Thyroid gland (tissue), 4 donors: ENCODE data around the gene SNRNP70.

Experiments used
- POLR2A ChIP-seq, 2 donors: fragments of 450-650 bp; IDR thresholded peaks; one replicate each; pipeline ENCODE4 v1.6.1; 2017; ENCODE audit warnings: antibody characterized with exemption in 2 of 2, mild to moderate bottlenecking in 2 of 2, moderate library complexity in 1 of 2
- TF ChIP-seq, protein P1 (sequence below), 6 experiments: fragments of 200-600 bp in 3 of 6; fragments of 450-650 bp in 3 of 6; sonication (generic) in 3 of 6; IDR thresholded peaks; one replicate each; pipeline ENCODE4 v1.5.1; 2016 to 2019; ENCODE audit warnings: antibody characterized with exemption in 6 of 6, mild to moderate bottlenecking in 2 of 6, inconsistent platforms in 1 of 6, moderate library complexity in 1 of 6

DNA sequence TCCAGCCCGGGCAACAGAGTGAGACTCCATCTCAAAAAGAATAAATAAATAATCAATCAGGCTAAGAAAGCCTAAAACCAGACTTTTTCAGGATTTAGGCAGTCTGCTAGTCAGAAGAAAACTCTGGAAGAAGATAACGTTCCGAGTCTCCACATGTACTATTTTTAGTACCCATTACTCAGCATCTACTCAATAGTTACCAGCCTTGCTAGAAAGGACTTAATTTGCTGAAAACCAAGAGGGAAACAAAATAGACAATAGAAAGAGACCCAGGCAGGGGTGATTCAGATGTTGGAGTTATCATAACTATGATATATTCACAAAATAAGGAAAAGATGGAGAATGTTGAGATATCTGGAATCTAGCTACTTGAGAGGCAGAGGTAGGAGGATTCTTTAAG lies 25.3 kb downstream of the SNRNP70 start:
- TF ChIP-seq POLR2A (IDR thresholded peaks at IDR 0.05) = no peak
- TF ChIP-seq, protein P1, sequence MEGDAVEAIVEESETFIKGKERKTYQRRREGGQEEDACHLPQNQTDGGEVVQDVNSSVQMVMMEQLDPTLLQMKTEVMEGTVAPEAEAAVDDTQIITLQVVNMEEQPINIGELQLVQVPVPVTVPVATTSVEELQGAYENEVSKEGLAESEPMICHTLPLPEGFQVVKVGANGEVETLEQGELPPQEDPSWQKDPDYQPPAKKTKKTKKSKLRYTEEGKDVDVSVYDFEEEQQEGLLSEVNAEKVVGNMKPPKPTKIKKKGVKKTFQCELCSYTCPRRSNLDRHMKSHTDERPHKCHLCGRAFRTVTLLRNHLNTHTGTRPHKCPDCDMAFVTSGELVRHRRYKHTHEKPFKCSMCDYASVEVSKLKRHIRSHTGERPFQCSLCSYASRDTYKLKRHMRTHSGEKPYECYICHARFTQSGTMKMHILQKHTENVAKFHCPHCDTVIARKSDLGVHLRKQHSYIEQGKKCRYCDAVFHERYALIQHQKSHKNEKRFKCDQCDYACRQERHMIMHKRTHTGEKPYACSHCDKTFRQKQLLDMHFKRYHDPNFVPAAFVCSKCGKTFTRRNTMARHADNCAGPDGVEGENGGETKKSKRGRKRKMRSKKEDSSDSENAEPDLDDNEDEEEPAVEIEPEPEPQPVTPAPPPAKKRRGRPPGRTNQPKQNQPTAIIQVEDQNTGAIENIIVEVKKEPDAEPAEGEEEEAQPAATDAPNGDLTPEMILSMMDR (IDR thresholded peaks at IDR 0.05) = no peak
